Measurements from ENCODE around the gene ATP8B3. TPM values are rescaled to one million over a fixed set of nuclear protein-coding genes. Genes with fewer than 3 reads are reported as not detected.

Gene ATP8B3
- total and polyA plus RNA-seq, 2 donors from 2014 or later: 0.24 to 3.6 TPM

- Histone ChIP-seq H3K9me3 (ENCODE audit: control insufficient read depth in 2 of 3, insufficient read depth in 1 of 3, low read length in 3 of 3) (no peaks in the 10 kb centered on the region), H3K4me3 (ENCODE audit: low read length in 3 of 3) (peak overlapping the region in 1 of 3 donors; percentile 54), H3K4me1 (ENCODE audit: control insufficient read depth in 2 of 3, insufficient read depth in 2 of 3, low read depth in 1 of 3, low read length in 3 of 3) (peaks cover 0 to 8% (median 3%) of the 10 kb centered on the region in 3 donors), H3K36me3 (ENCODE audit: control insufficient read depth in 2 of 3, insufficient read depth in 3 of 3, low read length in 3 of 3) (peaks cover 0 to 7% (median 5%) of the 10 kb centered on the region in 3 donors), H3K27ac (ENCODE audit: low read depth in 2 of 2, low read length in 2 of 2) (peak overlapping the region in 1 of 2 donors; percentile 45), H3K27me3 (ENCODE audit: control insufficient read depth, insufficient read depth, low read length) (no peaks in the 10 kb centered on the region), H3K9ac (ENCODE audit: low read length in 3 of 3) (peak overlapping the region in 1 of 3 donors; percentile 61)
- DNase-seq: peak in 4 of 5 donors; percentile 88 to 93 (median 92)
- FAIRE-seq: no peak
- intact Hi-C loops (cut with DNase I): no loop called here
- TF ChIP-seq CTCF (IDR thresholded peaks at IDR 0.05; ENCODE audit: borderline replicate concordance, extremely low read depth, insufficient read depth): peak; percentile 90
These were observed 14.0 kb upstream of the ATP8B3 start for GRCh38 chr19:1825909-1826556.

- intact Hi-C loops (cut with DNase I): no loop called here
- Histone ChIP-seq H3K27me3 (ENCODE audit: control insufficient read depth, insufficient read depth, low read length) (no peaks in the 10 kb centered on the region), H3K27ac (ENCODE audit: low read depth in 2 of 2, low read length in 2 of 2) (no peak overlapping the region), H3K9ac (ENCODE audit: low read length in 3 of 3) (no peak overlapping the region), H3K36me3 (ENCODE audit: control insufficient read depth in 2 of 3, insufficient read depth in 3 of 3, low read length in 3 of 3) (peaks cover 0 to 8% (median 5%) of the 10 kb centered on the region in 3 donors), H3K9me3 (ENCODE audit: control insufficient read depth in 2 of 3, insufficient read depth in 1 of 3, low read length in 3 of 3) (no peaks in the 10 kb centered on the region), H3K4me1 (ENCODE audit: control insufficient read depth in 2 of 3, insufficient read depth in 2 of 3, low read depth in 1 of 3, low read length in 3 of 3) (peaks cover 0 to 8% (median 3%) of the 10 kb centered on the region in 3 donors), H3K4me3 (ENCODE audit: low read length in 3 of 3) (no peak overlapping the region)
- FAIRE-seq (no peak), DNase-seq (no peak)
- no peak for TF ChIP-seq CTCF (IDR thresholded peaks at IDR 0.05; ENCODE audit: borderline replicate concordance, extremely low read depth, insufficient read depth)
These were observed 12.2 kb upstream of the ATP8B3 start for GRCh38 chr19:1824252-1824622.

GRCh38 chr19:1823539-1824251 lies 11.6 kb upstream of the ATP8B3 start:
- Histone ChIP-seq H3K4me1 (ENCODE audit: control insufficient read depth in 2 of 3, insufficient read depth in 2 of 3, low read depth in 1 of 3, low read length in 3 of 3) (peaks cover 0 to 8% (median 3%) of the 10 kb centered on the region in 3 donors), H3K27ac (ENCODE audit: low read depth in 2 of 2, low read length in 2 of 2) (no peak overlapping the region), H3K27me3 (ENCODE audit: control insufficient read depth, insufficient read depth, low read length) (no peaks in the 10 kb centered on the region), H3K36me3 (ENCODE audit: control insufficient read depth in 2 of 3, insufficient read depth in 3 of 3, low read length in 3 of 3) (peaks cover 0 to 8% (median 5%) of the 10 kb centered on the region in 3 donors), H3K4me3 (ENCODE audit: low read length in 3 of 3) (no peak overlapping the region), H3K9me3 (ENCODE audit: control insufficient read depth in 2 of 3, insufficient read depth in 1 of 3, low read length in 3 of 3) (no peaks in the 10 kb centered on the region), H3K9ac (ENCODE audit: low read length in 3 of 3) (no peak overlapping the region)
- TF ChIP-seq CTCF (IDR thresholded peaks at IDR 0.05; ENCODE audit: borderline replicate concordance, extremely low read depth, insufficient read depth): no peak
- DNase-seq: peak in 1 of 5 donors; percentile 66
- intact Hi-C loops (cut with DNase I): no loop called here
- no peak for FAIRE-seq
